H4 (cell line): Measurements from ENCODE around the gene NFRKB. TPM values are rescaled to one million over a fixed set of nuclear protein-coding genes. Genes with fewer than 3 reads are reported as not detected.
A peak's percentile ranks its signal among the peaks of the same experiment; 100 is the strongest.
"Not testable (repeated sequence)": the region's sequence is repeated elsewhere in the genome, so short reads cannot be mapped to it uniquely, and the experiment has no call there.

ENCODE experiments used
- DNase-seq: peaks from one replicate; pipeline ENCODE4 v3.0.0-alpha.2; 2015; ENCODE audit warnings: low spot score
- total RNA-seq: library from RNA; depleted of rRNA; stranded (reverse); fragments of >200 nt; shearing (Covaris generic); gene quantifications from 2 replicates; pipeline ENCODE4 v1.2.3, GENCODE V29; 2014

Gene NFRKB
- total RNA-seq, 1 experiment from 2014 or later = 30.7 TPM

DNA sequence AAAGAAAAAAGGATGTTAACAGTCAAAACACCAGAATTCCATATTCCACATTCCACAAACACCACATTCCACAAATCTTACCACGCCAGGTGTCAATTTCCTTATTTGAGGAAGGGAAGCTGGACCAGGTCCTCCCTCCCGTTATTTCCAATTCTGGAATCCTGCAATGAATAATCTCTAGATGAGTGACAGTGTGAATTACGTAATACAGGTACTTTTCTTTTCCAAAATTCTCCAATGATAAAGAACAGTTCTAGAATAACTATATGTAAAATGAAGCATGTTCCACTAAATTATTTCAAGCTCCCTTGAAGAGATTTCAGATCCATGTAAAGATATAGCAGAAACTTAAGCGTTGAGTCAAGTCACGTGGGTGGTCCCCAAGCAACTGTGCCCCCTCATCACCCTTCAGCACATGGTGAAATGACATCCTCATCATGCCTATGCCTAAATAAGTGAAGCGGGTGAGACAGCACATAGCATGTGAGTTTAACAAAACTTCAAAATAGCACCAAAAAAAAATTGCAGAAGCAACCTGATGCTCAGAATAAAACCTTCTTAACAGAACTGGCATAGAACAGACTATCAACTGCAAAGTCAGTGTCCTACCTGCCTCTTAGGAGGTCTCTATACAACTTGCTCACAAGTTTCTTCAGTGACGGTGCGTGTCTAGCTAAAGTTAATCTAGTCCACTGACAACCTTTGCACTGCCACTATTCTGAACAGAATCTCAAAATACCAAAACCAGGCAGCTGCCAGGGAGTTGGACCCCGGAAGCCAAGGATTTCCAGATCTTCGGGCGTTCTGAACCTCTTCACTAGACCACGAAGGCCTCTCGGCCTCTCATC is 876 bp downstream of the NFRKB start:
- DNase-seq = no peak

DNA sequence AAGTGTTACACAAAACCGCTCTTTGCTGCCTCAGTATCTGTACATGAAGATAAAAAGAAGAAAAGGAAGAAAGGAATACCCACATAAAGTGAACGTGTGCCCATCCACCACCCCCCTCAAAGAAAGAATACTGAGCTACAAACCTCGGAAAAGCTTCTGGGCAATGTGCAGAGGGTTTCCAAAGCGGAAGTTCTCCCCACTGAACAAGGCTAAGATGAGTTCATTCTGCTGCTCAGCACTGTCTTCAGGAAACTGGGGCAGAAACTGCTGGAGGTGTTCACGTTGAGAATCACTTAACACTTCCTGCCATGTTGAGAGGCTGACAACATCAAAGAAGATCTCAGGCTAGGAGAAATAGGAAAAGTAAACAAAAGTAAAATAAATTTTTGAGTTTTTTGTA is 6.9 kb downstream of the NFRKB start:
- no peak for DNase-seq

DNA sequence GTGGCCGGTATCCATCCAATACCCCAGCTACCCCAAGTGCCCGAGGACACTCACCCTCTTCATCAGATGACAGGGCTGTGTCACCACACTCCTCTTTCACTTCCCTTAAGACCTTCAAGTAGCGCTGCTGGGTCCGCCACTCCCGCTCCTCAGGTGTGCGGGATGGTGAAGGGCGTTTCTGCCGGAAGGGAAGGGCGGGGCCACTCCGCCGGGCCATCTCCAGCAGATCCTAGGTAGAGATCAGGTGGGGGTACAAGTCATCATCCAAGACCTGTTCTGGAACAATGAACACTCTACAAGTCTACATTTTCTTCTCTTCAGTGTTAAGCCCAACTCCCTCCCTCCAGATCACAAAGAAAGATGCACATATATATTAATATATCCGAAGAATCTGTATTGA is 10.0 kb downstream of the NFRKB start:
- no peak for DNase-seq

DNA sequence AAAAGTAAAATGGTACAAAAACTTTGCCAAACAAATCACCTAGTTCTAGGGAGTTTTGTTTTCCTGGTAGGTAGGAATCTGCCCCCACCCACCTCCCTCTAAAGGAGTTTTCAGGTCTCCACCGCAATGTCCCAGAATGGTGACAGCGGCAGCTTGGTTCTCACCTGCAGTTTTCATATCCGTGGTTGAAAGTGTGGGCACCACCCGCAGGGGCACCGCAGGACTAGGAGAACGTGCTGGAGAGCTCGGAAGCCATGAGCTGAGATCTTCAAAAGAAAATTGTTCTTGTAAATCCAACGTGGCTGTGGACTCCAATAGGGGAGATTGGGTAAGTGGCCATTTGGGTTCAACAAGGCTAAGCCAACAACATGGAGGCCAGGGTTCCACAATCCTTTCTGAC is 10.8 kb downstream of the NFRKB start:
- DNase-seq = no peak

DNA sequence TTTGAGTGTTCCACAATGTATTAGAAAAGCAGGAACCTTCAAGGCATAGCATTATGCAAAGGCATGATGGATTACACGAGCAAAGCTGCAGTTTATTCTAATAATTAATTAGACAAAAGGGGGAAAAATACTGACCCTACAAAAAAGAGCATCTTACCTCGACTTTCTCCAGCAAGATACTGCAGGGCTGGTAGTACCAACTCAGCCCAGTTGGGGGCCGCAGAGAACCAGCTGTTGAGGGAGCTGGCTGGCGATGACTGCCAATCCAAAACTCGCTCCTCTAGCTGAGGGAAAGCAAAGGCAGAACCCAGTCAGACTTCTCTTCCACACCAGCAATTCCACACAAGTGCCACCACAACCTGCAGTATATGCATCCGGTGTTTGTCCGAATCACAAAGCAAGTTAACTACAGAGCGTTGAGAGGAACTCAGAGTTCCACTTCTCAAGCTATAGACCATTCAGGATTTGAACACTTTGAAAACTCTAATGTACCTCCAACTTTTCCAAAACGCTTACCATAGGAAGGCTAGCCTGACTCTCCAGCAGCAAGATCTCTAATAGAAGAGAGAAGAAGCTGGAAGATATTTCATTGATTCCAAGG is 13.7 kb downstream of the NFRKB start:
- DNase-seq = peak; percentile 14

DNA sequence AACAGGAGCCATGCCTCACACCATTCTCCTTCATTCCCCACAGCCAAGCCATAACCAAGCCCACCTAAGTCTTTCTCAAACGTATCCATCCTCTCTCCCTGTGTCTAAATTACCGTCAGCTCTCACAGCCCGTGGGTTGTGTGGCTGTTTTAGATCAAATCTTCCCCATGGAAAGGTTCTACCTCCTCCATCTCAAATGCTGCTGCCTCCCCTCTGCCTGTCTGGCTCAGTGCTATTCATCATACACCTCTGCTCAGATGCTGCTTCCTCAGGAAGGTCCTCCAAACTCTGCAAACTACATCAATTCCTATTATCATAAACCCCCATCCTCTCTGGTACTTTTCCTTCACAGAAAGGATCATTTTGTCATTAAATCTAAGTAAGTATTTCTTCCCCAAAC is 15.1 kb downstream of the NFRKB start:
- no peak for DNase-seq

DNA sequence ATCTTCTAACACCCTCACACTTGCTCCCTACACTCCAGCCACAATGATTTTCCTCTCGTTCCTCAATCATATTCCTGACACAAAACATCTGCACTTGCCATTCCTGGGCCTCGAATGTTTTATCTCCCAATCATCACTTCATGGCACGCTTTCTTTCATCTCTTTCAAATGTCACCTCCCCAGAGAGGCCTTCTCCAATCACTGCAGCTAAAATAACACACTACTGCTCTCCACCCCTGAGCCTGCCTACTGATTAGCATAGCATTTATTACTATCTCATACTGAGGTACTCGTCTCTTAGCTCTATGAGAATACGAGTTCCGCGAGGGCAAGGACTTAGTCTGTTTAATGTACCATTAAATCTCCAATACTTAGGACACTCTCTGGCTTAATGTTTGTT is 23.5 kb downstream of the NFRKB start:
- no peak for DNase-seq

DNA sequence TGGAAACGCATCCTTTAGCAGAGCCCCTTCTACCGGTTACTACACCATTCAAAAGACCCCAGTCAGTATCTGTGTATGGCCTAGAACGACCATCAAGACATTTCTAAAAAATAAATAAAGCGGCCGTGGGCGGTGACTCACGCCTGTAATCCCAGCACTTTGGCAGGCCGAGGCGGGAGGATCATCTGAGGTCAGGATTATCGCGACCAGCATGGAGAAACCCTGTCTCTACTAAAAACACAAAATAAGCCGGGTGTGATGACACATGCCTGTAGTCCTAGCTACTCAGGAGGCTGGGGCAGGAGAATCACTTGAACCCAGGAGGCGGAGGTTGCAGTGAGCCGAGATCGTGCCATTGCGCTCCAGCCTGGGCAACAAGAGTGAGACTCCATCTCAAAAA is 26.8 kb downstream of the NFRKB start:
- DNase-seq = not testable (repeated sequence)

DNA sequence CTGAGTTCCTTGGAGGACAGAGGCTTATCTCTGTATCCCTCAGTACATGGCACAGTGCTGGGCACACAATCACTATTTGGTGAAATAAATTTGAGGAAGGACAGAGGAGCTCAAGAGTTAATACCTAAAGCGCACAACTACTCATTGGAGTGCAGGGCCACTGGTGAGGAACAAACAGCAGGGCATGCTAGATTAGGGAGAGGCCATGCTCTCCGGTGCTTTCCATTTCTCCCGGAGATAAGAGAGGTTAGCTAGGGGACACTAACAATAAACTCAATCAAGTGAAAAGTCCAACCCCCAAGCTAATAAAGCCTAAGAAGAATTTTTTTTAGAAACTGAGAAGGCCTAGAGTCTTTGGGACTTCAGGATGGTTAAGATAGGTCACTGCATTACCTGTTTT is 29.1 kb downstream of the NFRKB start:
- no peak for DNase-seq

GRCh38 chr11:129865701-129866100 is 29.7 kb downstream of the NFRKB start:
- DNase-seq = no peak

DNA sequence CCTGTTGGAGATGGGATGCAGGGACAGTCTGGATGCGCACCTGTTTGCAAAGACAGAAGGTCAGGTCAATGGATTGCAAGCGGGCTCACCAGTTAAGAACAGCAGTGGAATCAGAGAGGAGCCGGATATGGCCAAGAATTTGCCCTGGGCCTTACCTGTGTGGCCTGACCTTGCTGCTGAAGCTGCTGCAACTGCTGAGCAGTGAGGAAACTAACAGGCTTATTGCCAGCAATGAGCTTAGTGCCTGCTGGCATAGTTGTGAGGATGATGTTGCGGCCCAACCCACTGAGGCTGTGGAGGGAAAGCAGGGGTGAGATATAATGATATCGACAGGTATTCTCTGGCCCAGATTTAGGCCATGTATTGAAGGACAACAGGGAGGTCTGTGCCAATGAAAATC is 30.6 kb downstream of the NFRKB start:
- DNase-seq = no peak

DNA sequence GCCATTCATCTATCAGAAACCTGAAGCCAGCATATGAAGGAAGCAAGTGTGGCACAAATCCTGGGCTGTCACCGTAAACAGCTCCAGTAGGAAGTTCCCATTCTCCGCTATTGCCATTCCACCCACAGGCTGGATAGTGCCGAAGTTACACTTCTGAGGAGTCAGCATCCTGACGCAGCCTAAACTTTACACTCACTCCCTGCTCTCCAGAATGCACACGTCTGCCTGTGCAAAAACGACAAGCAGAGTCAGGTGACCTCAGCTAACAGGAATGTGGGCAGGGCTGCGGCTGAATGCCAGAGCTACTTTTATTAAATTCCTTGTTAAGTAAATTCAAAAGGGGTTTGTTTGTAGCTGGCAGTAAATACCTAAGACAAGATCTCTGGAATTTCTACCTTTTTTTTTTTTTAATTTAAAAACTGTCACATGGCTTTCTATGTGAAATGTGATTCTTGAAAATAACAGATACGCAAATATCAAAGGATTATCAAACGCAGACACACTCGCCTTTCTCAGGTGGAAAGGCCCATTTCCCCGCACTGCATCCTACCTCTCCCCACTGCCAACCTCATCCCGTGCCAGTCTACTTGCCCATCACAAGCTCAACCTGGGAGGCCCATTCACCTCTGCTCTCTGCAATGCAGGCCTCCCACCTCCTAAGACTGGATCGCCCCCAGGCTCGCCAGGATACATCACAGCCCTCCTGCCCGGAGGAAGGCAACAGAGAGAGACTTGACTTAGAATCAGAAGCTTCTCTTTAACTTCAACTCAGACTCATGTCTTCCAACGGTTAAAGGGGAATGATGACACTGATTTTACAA is 33.5 kb downstream of the NFRKB start:
- peak; percentile 95 for DNase-seq

DNA sequence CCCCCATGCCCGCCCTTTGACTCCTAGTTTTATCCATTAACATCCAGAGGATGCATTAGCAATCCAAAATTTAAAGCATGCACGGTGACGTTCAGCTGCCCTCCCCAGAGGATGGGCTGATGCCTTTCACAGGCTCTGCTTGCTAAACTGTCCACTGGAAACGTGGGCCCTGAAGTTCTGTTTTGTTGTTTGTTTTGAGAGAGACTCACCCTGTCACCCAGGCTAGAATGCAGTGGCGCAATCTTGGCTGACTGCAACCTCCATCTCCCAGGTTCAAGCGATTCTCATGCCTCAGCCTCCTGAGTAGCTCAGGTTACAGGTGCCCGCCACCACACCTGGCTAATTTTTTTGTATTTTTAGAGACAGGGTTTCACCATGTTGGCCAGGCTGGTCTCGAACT is 39.3 kb downstream of the NFRKB start:
- DNase-seq = no peak

DNA sequence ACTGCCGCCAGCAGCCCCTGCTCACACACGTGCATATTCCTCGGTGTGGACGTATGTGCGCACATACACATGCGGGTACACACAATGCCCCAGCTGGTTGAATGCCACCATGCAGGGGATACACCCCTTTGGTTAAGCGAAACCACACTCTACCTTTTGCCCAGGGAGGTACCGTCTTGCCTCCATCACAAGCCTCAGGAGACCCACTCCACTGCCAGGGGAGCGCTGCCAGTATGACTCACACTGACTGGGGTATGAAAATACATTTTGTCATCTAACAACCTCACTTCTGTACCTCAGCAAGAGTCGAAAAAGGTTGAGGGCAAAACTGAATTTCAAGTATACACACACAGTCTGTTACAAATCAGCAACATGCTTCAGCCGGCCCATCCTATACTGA is 40.3 kb downstream of the NFRKB start:
- no peak for DNase-seq

DNA sequence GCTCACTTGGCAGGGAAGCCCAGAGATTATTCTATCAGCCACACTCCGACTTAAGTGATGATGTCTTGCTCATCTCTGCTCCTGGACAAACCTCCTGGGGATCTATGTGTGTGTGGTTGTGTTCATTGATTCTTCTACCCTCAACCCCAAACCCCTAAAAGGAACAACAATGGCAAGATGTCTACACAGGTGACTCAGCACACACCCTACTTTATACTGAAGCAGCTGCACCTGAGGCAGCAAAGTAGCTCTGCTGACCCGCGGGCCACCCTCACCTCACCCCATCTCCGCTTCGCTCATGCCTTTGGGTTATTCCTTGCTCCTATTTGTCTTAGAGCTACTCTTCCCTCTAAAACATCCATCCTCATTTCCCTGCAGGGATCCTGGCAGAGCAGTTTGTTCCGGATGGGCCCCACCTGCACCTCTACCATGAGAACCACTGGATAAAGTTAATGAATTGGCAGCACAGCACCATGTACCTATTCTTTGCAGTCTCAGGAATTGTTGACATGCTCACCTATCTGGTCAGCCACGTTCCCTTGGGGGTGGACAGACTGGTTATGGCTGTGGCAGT is 41.1 kb downstream of the NFRKB start:
- DNase-seq = no peak

- peak; percentile 78 for DNase-seq
Measured at GRCh38 chr11:129853518-129854231, 41.7 kb downstream of the NFRKB start.

GRCh38 chr11:129852125-129852740 is 43.1 kb downstream of the NFRKB start:
- no peak for DNase-seq

GRCh38 chr11:129849447-129850130 is 45.8 kb downstream of the NFRKB start:
- no peak for DNase-seq

DNA sequence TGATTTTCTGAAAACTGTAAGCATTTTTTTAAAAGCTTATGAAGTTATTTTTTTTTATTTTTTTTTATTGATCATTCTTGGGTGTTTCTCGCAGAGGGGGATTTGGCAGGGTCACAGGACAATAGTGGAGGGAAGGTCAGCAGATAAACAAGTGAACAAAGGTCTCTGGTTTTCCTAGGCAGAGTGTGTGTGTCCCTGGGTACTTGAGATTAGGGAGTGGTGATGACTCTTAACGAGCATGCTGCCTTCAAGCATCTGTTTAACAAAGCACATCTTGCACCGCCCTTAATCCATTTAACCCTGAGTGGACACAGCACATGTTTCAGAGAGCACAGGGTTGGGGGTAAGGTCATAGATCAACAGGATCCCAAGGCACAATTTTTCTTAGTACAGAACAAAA is 48.0 kb downstream of the NFRKB start:
- not testable (repeated sequence) for DNase-seq

DNA sequence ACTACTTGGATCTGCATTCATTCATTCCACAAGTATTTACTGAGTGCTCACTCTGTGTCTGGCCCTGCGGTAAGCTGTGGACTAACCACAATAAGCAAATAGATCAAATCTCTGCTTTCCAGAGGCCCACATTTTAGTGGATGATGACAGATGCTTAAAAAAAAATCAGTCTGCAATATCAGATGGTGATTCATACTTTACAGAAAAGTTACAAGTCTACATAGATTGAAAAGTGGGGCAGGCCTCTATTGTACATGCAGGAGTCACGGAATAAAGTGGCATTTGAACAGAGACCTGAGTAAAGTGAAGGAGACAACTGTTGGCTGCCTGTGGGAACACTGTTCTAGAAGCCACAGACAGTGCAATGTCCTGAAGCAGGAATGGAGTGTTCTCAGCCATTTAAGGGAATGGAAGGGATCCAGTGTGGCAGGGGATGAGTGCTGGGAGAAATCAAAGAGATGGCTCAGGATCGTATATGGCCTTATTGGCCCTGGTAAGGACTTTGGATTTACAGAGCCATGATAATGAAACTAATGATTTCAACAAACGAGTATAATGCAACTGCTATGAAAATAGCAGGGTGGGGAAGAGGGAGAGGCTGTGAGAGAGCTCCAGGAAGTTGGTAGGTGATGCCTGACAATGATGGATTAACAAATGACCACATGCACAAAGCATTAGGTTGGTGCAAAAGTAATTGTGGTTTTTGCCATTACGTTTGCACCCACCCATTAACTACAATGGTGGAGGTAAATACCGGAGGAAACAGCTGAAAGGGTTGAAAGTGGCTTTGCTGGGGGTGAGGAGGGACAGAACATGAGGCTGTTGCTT is 48.7 kb downstream of the NFRKB start:
- peak; percentile 98 for DNase-seq
